Hepatocyte (in vitro differentiated cells): ENCODE results near the gene CLDN12. TPM values are rescaled to one million over a fixed set of nuclear protein-coding genes. Genes with fewer than 3 reads are reported as not detected.
A peak's percentile ranks its signal among the peaks of the same experiment; 100 is the strongest.

Experiments
- DNase-seq: peaks from one replicate; pipeline ENCODE4 v3.0.0-alpha.2; 2016; ENCODE audit warnings: low spot score
- H2AFZ ChIP-seq: fragments of 200-600 bp; sonication (generic); 2 replicates; pipeline ENCODE4 v1.6.0; 2016; ENCODE audit warnings: antibody characterized with exemption, mild to moderate bottlenecking
- H3K27ac ChIP-seq: fragments of 200-600 bp; sonication (generic); 2 replicates; pipeline ENCODE4 v1.5.1; 2016; ENCODE audit warnings: mild to moderate bottlenecking
- H3K27me3 ChIP-seq: fragments of 200-600 bp; sonication (generic); 2 replicates; pipeline ENCODE4 v1.6.1; 2016
- H3K36me3 ChIP-seq: fragments of 200-600 bp; sonication (generic); replicated peaks from 2 replicates; pipeline ENCODE4 v1.5.1; 2016; ENCODE audit warnings: low read depth; ENCODE audit not compliant: insufficient read depth
- H3K4me1 ChIP-seq: fragments of 200-600 bp; sonication (generic); 2 replicates; pipeline ENCODE4 v1.5.1; 2016; ENCODE audit warnings: mild to moderate bottlenecking, moderate library complexity; ENCODE audit not compliant: insufficient read depth
- H3K4me2 ChIP-seq: fragments of 200-600 bp; sonication (generic); 2 replicates; pipeline ENCODE4 v1.6.0; 2016
- H3K4me3 ChIP-seq: fragments of 200-600 bp; sonication (generic); 2 replicates; pipeline ENCODE4 v1.5.1; 2016; ENCODE audit warnings: mild to moderate bottlenecking
- H3K79me2 ChIP-seq: fragments of 200-600 bp; sonication (generic); 2 replicates; pipeline ENCODE4 v1.6.0; 2017; ENCODE audit warnings: mild to moderate bottlenecking
- H3K9me2 ChIP-seq: fragments of 200-600 bp; sonication (generic); replicated peaks from 2 replicates; pipeline ENCODE4 v1.6.0; 2017; ENCODE audit warnings: mild to moderate bottlenecking; ENCODE audit not compliant: insufficient read depth
- H3K9me3 ChIP-seq: fragments of 200-600 bp; sonication (generic); 2 replicates; pipeline ENCODE4 v1.5.1; 2016; ENCODE audit warnings: low read depth, mild to moderate bottlenecking
- H4K20me1 ChIP-seq: fragments of 200-600 bp; sonication (generic); 2 replicates; pipeline ENCODE4 v1.6.0; 2016; ENCODE audit warnings: mild to moderate bottlenecking; ENCODE audit not compliant: insufficient read depth, poor library complexity, severe bottlenecking
- EZH2 ChIP-seq: fragments of 200-600 bp; sonication (generic); IDR thresholded peaks from 2 replicates; pipeline ENCODE4 v1.6.1; 2016; ENCODE audit warnings: antibody characterized with exemption, mild to moderate bottlenecking, borderline replicate concordance
- EZH2phosphoT487 ChIP-seq: fragments of 200-600 bp; sonication (generic); IDR thresholded peaks from one replicate; pipeline ENCODE4 v1.6.1; 2018; ENCODE audit warnings: antibody characterized with exemption, mild to moderate bottlenecking, low read depth, moderate library complexity; ENCODE audit not compliant: unreplicated experiment, severe bottlenecking
- WGBS: methylation state at CpG from one replicate; pipeline ENCODE4 v1.1.6; 2016; ENCODE audit warnings: low lambda C conversion rate; ENCODE audit errors: missing lambda C conversion rate; 5-methylcytosine and 5-hydroxymethylcytosine counted together
- polyA plus RNA-seq: library from polyadenylated mRNA; unstranded; fragments of >200 nt; fragmentation: Nextera tagmentation; extraction: Ambion mirVana; gene quantifications from 2 replicates; pipeline ENCODE4 v1.2.1, GENCODE V29; 2016
- total RNA-seq: library from RNA; depleted of rRNA; stranded (reverse); fragments of >200 nt; gene quantifications from 2 replicates; pipeline ENCODE4 v1.2.3, GENCODE V29; 2014
- TF ChIP-seq, protein P1 (sequence below): fragments of 200-600 bp; sonication (generic); IDR thresholded peaks from 2 replicates; pipeline ENCODE4 v1.5.1; 2016; ENCODE audit warnings: antibody characterized with exemption, mild to moderate bottlenecking; ENCODE audit not compliant: poor library complexity

Gene CLDN12
- total and polyA plus RNA-seq, 2 experiments from 2014 or later = 21.2 to 53.0 TPM

DNA sequence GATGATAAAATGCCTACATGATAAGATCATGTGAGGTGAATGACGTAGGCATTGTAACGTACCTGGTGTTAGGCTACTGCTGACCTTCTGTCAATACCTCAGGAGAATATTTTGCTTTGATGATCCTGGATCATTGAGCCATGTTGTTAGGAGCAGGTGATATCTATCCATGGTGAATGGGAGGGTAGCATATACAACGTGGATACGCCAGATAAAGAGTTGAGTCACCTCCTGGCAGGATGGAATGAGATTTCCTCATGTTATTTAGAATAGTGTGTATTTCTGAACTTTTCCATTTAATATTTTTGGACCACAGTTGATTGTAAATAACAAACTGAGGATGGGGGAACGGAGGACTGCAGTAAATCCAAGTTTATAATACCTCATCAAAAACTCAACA lies 11.8 kb upstream of the CLDN12 start:
- H3K9me3 ChIP-seq = no peaks in the 10 kb centered on the region
- no peaks in the 10 kb centered on the region for H3K27me3 ChIP-seq
- TF ChIP-seq EZH2phosphoT487 (no peak), EZH2 (no peak)
- TF ChIP-seq, protein P1, sequence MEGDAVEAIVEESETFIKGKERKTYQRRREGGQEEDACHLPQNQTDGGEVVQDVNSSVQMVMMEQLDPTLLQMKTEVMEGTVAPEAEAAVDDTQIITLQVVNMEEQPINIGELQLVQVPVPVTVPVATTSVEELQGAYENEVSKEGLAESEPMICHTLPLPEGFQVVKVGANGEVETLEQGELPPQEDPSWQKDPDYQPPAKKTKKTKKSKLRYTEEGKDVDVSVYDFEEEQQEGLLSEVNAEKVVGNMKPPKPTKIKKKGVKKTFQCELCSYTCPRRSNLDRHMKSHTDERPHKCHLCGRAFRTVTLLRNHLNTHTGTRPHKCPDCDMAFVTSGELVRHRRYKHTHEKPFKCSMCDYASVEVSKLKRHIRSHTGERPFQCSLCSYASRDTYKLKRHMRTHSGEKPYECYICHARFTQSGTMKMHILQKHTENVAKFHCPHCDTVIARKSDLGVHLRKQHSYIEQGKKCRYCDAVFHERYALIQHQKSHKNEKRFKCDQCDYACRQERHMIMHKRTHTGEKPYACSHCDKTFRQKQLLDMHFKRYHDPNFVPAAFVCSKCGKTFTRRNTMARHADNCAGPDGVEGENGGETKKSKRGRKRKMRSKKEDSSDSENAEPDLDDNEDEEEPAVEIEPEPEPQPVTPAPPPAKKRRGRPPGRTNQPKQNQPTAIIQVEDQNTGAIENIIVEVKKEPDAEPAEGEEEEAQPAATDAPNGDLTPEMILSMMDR = no peak
- H2AFZ ChIP-seq = no peak overlapping the region
- H3K27ac ChIP-seq = no peak overlapping the region
- H3K36me3 ChIP-seq = no peaks in the 10 kb centered on the region
- no peaks in the 10 kb centered on the region for H4K20me1 ChIP-seq
- DNase-seq = no peak
- no peaks in the 10 kb centered on the region for H3K79me2 ChIP-seq
- no peak overlapping the region for H3K4me2 ChIP-seq
- WGBS = 91% methylated on average over 5 of the region's 5 CpGs
- H3K4me3 ChIP-seq = no peak overlapping the region
- no peaks in the 10 kb centered on the region for H3K9me2 ChIP-seq
- no peaks in the 10 kb centered on the region for H3K4me1 ChIP-seq

DNA sequence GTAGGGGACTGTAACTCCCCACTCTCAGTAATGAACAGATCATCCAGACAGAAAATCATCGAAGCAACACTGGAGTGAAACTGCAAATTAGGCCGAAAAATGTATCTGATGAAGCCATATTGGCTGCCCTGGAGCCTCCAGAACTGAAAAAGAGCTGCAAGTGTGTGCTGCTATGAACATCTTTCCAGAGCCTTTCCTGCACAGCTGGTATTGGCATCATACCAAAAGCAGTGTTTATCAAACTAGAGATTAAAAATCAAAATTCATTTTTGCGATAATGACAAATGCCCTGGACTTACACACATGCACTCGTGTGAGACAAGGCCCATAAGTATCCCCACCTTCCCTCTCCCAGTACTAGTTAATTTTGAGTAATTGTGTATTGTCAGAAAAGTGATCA lies 6.8 kb upstream of the CLDN12 start:
- Histone ChIP-seq H3K4me2 (no peak overlapping the region), H3K9me3 (no peaks in the 10 kb centered on the region), H3K4me3 (no peak overlapping the region), H3K9me2 (no peaks in the 10 kb centered on the region), H2AFZ (no peak overlapping the region), H3K27me3 (no peaks in the 10 kb centered on the region), H3K79me2 (no peaks in the 10 kb centered on the region), H3K27ac (no peak overlapping the region), H3K4me1 (no peaks in the 10 kb centered on the region), H3K36me3 (no peaks in the 10 kb centered on the region), H4K20me1 (no peaks in the 10 kb centered on the region)
- 96% methylated on average over 4 of the region's 4 CpGs for WGBS
- TF ChIP-seq EZH2 (no peak), EZH2phosphoT487 (no peak)
- TF ChIP-seq, protein P1 = no peak
- no peak for DNase-seq

DNA sequence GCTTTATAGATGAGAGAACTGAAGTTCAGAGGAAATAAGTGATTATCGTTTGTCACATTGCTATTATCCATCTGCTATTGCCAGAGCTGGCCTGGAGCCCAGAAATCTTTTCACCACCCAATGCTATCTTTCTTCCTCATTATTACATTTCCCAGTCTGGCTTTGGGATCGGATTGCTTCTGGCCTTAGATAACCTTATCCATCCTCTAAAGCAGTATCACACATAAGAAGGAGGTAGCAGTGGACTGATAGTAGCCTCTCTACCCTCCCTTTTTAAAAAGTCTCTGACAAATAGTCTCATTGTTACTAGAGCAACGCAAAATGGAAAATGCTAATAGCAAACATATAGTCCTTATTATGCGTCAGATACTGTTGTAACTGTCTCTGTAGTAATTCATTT lies 1.3 kb upstream of the CLDN12 start:
- Histone ChIP-seq H3K36me3 (no peaks in the 10 kb centered on the region), H3K9me2 (no peaks in the 10 kb centered on the region), H3K27ac (no peak overlapping the region), H3K27me3 (no peaks in the 10 kb centered on the region), H3K79me2 (peaks cover 25% of the 10 kb centered on the region), H3K9me3 (no peaks in the 10 kb centered on the region), H2AFZ (no peak overlapping the region), H4K20me1 (no peaks in the 10 kb centered on the region), H3K4me3 (no peak overlapping the region), H3K4me1 (no peaks in the 10 kb centered on the region), H3K4me2 (no peak overlapping the region)
- WGBS = 54% methylated on average over 4 of the region's 4 CpGs
- TF ChIP-seq, protein P1 = no peak
- TF ChIP-seq EZH2phosphoT487 (no peak), EZH2 (no peak)
- DNase-seq = no peak

DNA sequence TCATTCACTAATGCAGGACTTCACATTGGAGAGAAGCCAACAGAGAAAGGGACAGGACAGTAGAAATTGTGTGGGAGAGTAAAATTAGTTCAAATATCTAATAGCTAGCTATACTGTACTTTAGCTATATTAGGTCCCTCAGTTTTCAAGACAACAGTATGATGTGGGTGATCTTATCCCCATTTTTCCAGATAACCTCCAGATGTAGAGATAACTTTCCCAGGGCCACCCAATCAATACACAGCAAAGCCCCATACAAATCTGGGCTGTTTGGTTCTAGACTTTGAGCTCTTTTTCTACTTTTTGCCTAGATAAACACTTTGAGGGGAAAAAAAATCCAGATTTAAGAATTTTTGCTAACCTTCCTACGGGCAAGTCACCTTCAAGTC lies 482 bp upstream of the CLDN12 start:
- 45% methylated on average over 1 of the region's 1 CpG for WGBS
- H3K27ac ChIP-seq = peak overlapping the region; percentile 98
- H3K4me3 ChIP-seq = peak overlapping the region; percentile 58
- TF ChIP-seq EZH2 = no peak
- TF ChIP-seq EZH2phosphoT487 = no peak
- TF ChIP-seq, protein P1 = no peak
- no peak for DNase-seq
- no peaks in the 10 kb centered on the region for H3K9me2 ChIP-seq
- H3K27me3 ChIP-seq = no peaks in the 10 kb centered on the region
- H2AFZ ChIP-seq = peak overlapping the region; percentile 95
- H4K20me1 ChIP-seq = no peaks in the 10 kb centered on the region
- H3K4me2 ChIP-seq = peak overlapping the region; percentile 79
- H3K79me2 ChIP-seq = peaks cover 25% of the 10 kb centered on the region
- no peaks in the 10 kb centered on the region for H3K36me3 ChIP-seq
- no peaks in the 10 kb centered on the region for H3K4me1 ChIP-seq
- H3K9me3 ChIP-seq = no peaks in the 10 kb centered on the region
